HL-60 (cell line): Measurements from ENCODE around the gene ZDHHC7.

Experiments used
- DNase-seq, 2 experiments: peaks; one replicate each; pipeline ENCODE4 v3.0.0-alpha.2; 2010 to 2020; ENCODE audit warnings: low read depth in 1 of 2, low spot score in 1 of 2
- H3K27ac ChIP-seq: fragments of 250-450 bp; sonication (Bioruptor Pico); replicated peaks from 2 replicates; pipeline ENCODE4 v1.5.1; 2020; ENCODE audit warnings: mild to moderate bottlenecking, moderate library complexity
- H3K27me3 ChIP-seq: fragments of 250-450 bp; sonication (Bioruptor Pico); 2 replicates; pipeline ENCODE4 v1.5.1; 2021; ENCODE audit warnings: mild to moderate bottlenecking, moderate library complexity; ENCODE audit not compliant: insufficient read depth, poor library complexity, severe bottlenecking
- H3K4me3 ChIP-seq: replicated peaks from 2 replicates; pipeline ENCODE4 v1.5.1; 2011; ENCODE audit warnings: mild to moderate bottlenecking, control low read depth, low read length; ENCODE audit not compliant: insufficient read depth
- GABPA ChIP-seq: IDR thresholded peaks from 2 replicates; pipeline ENCODE4 v1.6.1; 2012; ENCODE audit warnings: low read depth
- POLR2AphosphoS5 ChIP-seq: IDR thresholded peaks from 2 replicates; pipeline ENCODE4 v1.6.1; 2012; ENCODE audit warnings: low read depth
- SPI1 ChIP-seq: IDR thresholded peaks from 2 replicates; pipeline ENCODE4 v1.6.1; 2012; ENCODE audit warnings: low read depth, mild to moderate bottlenecking, borderline replicate concordance
- TF ChIP-seq, protein P1 (sequence below): IDR thresholded peaks from 2 replicates; pipeline ENCODE4 v1.6.1; 2012; ENCODE audit warnings: low read depth; ENCODE audit not compliant: insufficient replicate concordance
- TF ChIP-seq, protein P2 (sequence below): IDR thresholded peaks from one replicate; pipeline ENCODE4 v1.5.1; 2011; ENCODE audit warnings: low read length, control low read depth, inconsistent platforms; ENCODE audit not compliant: insufficient read depth

The ZDHHC7 gene

DNA sequence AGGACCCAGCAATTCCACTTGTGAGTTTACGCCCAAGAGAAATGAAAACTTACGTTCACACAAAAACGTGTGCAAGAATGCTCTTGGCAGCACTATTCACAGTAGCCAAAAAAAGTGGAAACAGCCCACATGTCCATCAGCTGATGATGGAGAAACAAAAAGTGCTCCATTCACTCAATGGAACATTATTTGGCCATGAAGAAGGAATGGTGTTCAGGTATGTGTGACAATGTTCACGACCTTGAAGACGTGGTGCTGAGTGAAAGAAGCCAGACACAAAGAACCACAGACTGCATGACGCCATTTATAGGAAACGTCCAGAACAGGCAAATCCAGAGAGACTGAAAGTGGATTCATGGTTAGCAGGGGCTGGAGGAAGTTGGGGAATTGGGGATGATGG, 84.9 kb downstream of the ZDHHC7 start:
- TF ChIP-seq, protein P1, sequence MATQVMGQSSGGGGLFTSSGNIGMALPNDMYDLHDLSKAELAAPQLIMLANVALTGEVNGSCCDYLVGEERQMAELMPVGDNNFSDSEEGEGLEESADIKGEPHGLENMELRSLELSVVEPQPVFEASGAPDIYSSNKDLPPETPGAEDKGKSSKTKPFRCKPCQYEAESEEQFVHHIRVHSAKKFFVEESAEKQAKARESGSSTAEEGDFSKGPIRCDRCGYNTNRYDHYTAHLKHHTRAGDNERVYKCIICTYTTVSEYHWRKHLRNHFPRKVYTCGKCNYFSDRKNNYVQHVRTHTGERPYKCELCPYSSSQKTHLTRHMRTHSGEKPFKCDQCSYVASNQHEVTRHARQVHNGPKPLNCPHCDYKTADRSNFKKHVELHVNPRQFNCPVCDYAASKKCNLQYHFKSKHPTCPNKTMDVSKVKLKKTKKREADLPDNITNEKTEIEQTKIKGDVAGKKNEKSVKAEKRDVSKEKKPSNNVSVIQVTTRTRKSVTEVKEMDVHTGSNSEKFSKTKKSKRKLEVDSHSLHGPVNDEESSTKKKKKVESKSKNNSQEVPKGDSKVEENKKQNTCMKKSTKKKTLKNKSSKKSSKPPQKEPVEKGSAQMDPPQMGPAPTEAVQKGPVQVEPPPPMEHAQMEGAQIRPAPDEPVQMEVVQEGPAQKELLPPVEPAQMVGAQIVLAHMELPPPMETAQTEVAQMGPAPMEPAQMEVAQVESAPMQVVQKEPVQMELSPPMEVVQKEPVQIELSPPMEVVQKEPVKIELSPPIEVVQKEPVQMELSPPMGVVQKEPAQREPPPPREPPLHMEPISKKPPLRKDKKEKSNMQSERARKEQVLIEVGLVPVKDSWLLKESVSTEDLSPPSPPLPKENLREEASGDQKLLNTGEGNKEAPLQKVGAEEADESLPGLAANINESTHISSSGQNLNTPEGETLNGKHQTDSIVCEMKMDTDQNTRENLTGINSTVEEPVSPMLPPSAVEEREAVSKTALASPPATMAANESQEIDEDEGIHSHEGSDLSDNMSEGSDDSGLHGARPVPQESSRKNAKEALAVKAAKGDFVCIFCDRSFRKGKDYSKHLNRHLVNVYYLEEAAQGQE: no peak
- TF ChIP-seq SPI1: no peak
- TF ChIP-seq GABPA: no peak
- no peak for TF ChIP-seq POLR2AphosphoS5
- TF ChIP-seq, protein P2, sequence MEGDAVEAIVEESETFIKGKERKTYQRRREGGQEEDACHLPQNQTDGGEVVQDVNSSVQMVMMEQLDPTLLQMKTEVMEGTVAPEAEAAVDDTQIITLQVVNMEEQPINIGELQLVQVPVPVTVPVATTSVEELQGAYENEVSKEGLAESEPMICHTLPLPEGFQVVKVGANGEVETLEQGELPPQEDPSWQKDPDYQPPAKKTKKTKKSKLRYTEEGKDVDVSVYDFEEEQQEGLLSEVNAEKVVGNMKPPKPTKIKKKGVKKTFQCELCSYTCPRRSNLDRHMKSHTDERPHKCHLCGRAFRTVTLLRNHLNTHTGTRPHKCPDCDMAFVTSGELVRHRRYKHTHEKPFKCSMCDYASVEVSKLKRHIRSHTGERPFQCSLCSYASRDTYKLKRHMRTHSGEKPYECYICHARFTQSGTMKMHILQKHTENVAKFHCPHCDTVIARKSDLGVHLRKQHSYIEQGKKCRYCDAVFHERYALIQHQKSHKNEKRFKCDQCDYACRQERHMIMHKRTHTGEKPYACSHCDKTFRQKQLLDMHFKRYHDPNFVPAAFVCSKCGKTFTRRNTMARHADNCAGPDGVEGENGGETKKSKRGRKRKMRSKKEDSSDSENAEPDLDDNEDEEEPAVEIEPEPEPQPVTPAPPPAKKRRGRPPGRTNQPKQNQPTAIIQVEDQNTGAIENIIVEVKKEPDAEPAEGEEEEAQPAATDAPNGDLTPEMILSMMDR: no peak

DNA sequence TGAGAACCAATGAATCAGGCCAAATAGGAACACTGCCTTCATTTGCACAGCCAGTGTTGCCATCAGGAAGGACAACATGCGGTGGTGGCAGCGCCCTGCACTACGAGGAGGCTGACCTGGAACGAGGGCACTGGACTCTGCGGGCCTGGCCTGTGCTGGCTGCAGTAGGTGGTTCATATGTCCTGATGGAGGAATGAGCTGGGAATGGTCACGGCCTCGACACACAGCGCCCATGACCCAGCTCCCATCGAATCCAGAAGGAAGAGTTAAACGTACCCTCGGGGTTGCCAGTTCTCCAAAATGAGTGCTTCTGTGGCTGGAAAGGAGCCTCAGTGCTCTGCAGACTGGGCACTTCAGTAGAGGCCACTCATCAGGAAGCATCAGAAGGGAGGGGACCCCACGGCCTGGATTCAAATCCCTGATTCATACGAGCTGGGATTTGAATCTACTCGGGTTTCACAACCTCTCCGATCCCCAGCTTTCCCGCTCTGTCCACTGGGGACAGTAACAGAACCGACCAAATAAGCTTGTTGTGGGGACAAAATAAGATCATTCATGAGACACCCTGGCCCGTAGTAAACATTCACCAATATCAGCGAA, 85.5 kb downstream of the ZDHHC7 start:
- no peak for DNase-seq
- H3K4me3 ChIP-seq: no peak overlapping the region
- no peaks in the 10 kb centered on the region for H3K27me3 ChIP-seq
- no peak overlapping the region for H3K27ac ChIP-seq
- no peak for TF ChIP-seq GABPA
- no peak for TF ChIP-seq POLR2AphosphoS5
- TF ChIP-seq SPI1: no peak
- TF ChIP-seq, protein P2: no peak
- TF ChIP-seq, protein P1: no peak

More for the DNA sequence above, 84.9 kb downstream of the ZDHHC7 start:
- no peak overlapping the region for H3K27ac ChIP-seq
- DNase-seq: no peak
- no peak overlapping the region for H3K4me3 ChIP-seq
- H3K27me3 ChIP-seq: no peaks in the 10 kb centered on the region

DNA sequence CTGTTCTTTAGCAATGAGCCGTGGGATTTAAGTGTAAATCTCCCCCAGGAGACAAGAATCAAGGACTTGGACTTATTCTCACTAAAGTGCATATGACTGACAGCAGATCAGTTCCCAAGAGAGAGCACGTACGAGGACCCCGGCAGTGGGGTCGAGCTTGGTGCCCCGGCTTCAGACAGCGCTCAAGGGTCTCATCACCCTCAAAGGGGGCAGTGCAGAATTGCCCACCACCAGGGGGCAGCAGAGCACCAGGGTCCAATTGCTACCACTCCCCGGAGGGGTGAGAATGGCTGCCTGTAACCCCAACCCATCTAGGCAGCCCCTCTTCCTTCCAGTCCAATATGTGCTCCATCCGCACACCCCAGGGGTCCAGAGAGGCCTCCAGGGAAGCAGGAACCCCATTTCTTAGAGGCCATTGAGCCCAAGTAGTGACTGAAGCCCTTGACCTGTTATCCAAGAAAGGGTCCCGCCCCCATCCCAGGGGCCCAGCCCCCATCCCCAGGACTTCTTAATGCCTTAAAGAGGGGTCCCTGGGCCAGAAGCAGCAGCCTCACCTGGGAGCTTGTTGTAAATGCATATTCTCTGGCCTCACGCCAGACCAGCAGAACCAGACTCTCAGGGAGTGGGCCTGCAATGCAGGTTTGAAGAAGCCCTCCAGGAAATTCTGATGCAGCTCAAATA, 86.1 kb downstream of the ZDHHC7 start:
- Histone ChIP-seq H3K4me3 (no peak overlapping the region), H3K27ac (no peak overlapping the region), H3K27me3 (no peaks in the 10 kb centered on the region)
- TF ChIP-seq, protein P1: no peak
- TF ChIP-seq, protein P2: peak; percentile 91
- TF ChIP-seq POLR2AphosphoS5 (no peak), GABPA (no peak), SPI1 (no peak)
- peak in 1 of 2 experiments; percentile 59 for DNase-seq
